Tibial artery (tissue), 4 donors: ENCODE data around the gene POU2AF1.
A peak's percentile ranks its signal among the peaks of the same experiment; 100 is the strongest.

Source experiments
- DNase-seq, 2 donors: peaks; one replicate each; pipeline ENCODE4 v3.0.0-alpha.2; 2019
- H3K27ac ChIP-seq, 2 donors: fragments of 200-600 bp; sonication (generic) in 1 of 2; 1 replicate in 1 of 2; 2 replicates in 1 of 2; pipeline ENCODE4 v1.5.1; 2018 to 2019; ENCODE audit warnings: mild to moderate bottlenecking in 1 of 2
- H3K27me3 ChIP-seq, 2 donors: fragments of 200-600 bp; sonication (generic) in 1 of 2; one replicate each; pipeline versions ENCODE4 v1.5.1 to v1.6.0; 2016 to 2019
- H3K36me3 ChIP-seq, 3 donors: fragments of 200-600 bp; sonication (generic) in 2 of 3; one replicate each; pipeline ENCODE4 v1.5.1; 2016 to 2019; ENCODE audit warnings: mild to moderate bottlenecking in 2 of 3
- H3K4me1 ChIP-seq, 4 donors: fragments of 200-600 bp; sonication (generic) in 2 of 4; 1 replicate in 3 of 4; 2 replicates in 1 of 4; pipeline ENCODE4 v1.5.1; 2016 to 2019
- H3K4me3 ChIP-seq, 2 donors: fragments of 200-600 bp; sonication (generic) in 1 of 2; 1 replicate in 1 of 2; 2 replicates in 1 of 2; pipeline ENCODE4 v1.5.1; 2018 to 2019; ENCODE audit warnings: mild to moderate bottlenecking in 2 of 2
- H3K9me3 ChIP-seq, 3 donors: fragments of 200-600 bp; sonication (generic) in 1 of 3; one replicate each; pipeline ENCODE4 v1.5.1; 2016 to 2019
- intact Hi-C: fragments of 100-400 bp; cut with DNase I; formaldehyde crosslinking; loops from one replicate; pipeline ENCODE4 v1.15.0; 2023; ENCODE audit warnings: low total_unique reads
- TF ChIP-seq, protein P1 (sequence below), 2 experiments: fragments of 200-600 bp in 1 of 2; fragments of 450-650 bp in 1 of 2; IDR thresholded peaks; one replicate each; pipeline ENCODE4 v1.5.1; 2017 to 2019; ENCODE audit warnings: antibody characterized with exemption in 2 of 2, mild to moderate bottlenecking in 1 of 2, moderate library complexity in 1 of 2

The POU2AF1 gene

DNA sequence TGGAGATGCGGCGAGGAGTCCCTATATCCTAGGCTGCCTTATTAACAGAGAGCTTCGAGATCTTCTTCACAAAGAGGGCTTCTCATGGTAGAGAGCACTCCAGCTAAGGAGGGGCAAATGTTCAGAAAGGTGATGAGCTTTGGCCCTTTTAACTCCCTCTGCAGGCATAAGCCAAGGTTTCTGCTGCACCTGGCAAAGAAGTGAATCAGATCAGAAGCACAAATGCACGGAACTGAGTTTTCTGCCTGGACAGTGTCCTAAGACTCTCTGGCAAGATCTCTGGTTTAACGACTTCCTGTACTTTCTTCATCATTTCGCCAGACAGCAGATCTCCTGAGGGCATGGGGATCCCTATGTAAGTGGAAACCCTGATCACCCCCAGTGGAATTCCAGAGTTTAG lies 43.5 kb downstream of the POU2AF1 start:
- Histone ChIP-seq H3K9me3 (no peaks in the 10 kb centered on the region), H3K27ac (no peak overlapping the region), H3K4me3 (no peak overlapping the region), H3K27me3 (no peaks in the 10 kb centered on the region), H3K36me3 (no peaks in the 10 kb centered on the region), H3K4me1 (peaks cover 0 to 44% (median 34%) of the 10 kb centered on the region in 4 donors)
- intact Hi-C loops, result no loop called here
- TF ChIP-seq, protein P1, sequence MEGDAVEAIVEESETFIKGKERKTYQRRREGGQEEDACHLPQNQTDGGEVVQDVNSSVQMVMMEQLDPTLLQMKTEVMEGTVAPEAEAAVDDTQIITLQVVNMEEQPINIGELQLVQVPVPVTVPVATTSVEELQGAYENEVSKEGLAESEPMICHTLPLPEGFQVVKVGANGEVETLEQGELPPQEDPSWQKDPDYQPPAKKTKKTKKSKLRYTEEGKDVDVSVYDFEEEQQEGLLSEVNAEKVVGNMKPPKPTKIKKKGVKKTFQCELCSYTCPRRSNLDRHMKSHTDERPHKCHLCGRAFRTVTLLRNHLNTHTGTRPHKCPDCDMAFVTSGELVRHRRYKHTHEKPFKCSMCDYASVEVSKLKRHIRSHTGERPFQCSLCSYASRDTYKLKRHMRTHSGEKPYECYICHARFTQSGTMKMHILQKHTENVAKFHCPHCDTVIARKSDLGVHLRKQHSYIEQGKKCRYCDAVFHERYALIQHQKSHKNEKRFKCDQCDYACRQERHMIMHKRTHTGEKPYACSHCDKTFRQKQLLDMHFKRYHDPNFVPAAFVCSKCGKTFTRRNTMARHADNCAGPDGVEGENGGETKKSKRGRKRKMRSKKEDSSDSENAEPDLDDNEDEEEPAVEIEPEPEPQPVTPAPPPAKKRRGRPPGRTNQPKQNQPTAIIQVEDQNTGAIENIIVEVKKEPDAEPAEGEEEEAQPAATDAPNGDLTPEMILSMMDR (IDR thresholded peaks at IDR 0.05), result no peak
- DNase-seq, result no peak

DNA sequence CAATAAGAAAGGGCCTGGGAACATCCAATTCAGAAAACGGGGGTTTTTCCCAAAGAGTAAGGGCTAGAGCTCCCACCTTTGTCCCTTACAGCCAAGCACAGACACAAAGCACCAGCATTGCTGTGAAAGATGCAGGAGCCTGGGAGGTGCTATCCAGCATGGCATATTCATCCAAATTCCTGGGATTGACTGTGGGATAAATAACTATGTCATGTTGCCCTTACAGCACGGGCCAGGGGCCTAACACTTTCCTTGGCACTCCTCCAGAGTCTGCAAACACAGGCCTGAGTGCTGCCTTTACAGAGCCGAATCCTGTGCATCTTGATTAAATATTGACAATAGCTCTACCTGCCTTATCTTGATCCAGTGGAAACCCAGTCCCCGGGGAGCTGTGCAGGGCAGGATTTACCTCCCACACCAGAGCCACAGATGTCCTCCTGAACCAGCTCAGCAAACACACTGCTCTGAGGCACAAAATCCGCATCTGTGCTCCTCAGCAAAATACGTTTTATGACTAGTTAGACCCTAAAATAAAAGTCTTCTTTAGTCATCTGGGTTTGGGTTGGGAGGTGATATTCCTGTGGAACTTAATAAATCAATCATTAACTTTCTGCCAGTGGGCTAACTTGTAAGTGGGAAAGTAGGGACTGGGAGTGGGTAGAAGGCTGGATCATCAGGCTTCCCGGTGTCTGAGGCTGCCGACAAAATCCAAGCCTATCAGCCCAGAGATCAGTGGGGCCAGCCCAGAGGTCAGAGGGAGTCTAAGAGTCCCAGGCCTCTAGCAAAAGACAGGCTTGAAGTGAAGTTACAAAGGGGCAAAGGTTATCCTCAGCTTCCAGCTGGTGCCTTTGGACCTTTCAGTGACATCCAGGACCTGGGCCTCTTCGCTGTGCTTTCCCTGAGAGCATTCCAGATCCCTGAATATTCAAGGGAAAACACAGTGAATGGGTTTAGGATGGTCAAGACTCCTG lies 44.3 kb downstream of the POU2AF1 start:
- intact Hi-C loops, result no loop called here
- H3K27me3 ChIP-seq, result no peaks in the 10 kb centered on the region
- DNase-seq, result no peak
- no peaks in the 10 kb centered on the region for H3K36me3 ChIP-seq
- peak overlapping the region in 1 of 2 donors; percentile 14 for H3K27ac ChIP-seq
- TF ChIP-seq, protein P1 (IDR thresholded peaks at IDR 0.05), result no peak
- no peaks in the 10 kb centered on the region for H3K9me3 ChIP-seq
- peaks cover 0 to 51% (median 41%) of the 10 kb centered on the region in 4 donors for H3K4me1 ChIP-seq
- no peak overlapping the region for H3K4me3 ChIP-seq

DNA sequence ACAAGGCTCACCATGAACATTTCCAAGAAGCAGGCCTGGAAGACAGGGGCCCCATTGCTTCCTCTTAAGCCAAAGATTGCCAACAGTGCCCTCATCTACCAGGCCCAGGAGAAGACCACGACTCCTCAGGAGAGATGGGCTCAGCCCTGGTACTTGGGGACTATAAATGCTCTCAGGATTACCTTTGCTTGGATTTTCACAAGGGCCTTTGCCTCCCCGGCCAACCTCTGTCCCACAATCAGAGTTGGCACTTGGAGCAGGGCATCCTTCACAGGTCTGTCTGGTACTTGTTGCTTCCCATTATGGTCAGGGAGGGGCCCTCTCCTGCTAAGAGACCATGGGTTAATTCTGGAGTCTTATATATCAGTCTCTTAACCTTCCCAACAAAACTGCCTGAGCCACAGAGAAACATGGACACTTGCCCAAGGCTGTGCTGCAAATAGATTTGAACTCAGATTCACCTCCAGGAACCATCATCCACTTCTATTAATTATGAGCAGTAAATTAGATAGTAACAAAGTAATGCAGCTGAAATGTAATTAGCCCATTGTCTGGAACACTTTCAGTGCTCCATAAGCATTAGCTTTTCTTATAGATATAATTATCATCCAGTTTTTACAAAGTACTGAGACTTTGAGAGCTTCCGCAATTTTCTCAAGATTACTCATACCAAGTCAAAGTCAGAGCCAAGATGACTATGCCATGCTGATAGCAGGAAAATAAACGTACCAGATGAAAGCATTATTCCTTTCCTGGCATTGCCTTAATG lies 47.2 kb downstream of the POU2AF1 start:
- no peaks in the 10 kb centered on the region for H3K36me3 ChIP-seq
- H3K4me3 ChIP-seq, result no peak overlapping the region
- H3K4me1 ChIP-seq, result peaks cover 0 to 80% (median 65%) of the 10 kb centered on the region in 4 donors
- H3K27ac ChIP-seq, result peak overlapping the region; percentile 72 to 80
- no peaks in the 10 kb centered on the region for H3K27me3 ChIP-seq
- intact Hi-C loops, result no loop called here
- H3K9me3 ChIP-seq, result no peaks in the 10 kb centered on the region
- DNase-seq, result no peak
- TF ChIP-seq, protein P1 (IDR thresholded peaks at IDR 0.05), result no peak

DNA sequence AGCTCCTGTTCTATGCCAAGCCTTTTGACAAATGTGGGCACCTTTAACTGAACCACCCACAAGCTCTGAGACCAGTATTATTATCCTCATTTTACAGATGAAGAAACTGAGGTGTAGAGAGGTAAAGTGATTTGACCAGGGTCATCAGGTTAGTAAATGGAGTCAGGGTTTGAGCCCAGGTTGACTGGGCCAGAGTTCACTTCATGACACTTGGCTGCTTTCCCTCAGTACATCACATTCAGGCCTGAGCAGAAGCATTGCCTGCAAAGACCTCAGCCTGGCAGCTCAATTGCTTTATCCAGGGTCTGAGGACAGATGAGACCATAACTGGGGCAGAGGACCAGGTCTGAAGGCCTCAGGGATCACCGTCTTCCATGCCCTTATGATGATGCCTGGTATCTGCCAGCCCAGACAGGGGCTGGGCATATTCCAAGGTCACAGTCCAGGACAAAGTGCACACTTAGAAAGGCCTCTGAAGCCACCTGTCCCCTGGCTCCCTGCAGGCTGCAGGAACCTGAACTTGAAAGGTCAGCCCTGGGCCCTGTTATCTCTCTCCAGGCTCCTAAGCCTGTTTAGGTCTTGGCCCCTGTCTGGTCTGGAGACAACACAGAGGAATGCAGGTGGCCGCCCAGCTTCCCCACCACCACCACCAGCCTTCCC lies 48.7 kb downstream of the POU2AF1 start:
- TF ChIP-seq, protein P1 (IDR thresholded peaks at IDR 0.05), result no peak
- no peaks in the 10 kb centered on the region for H3K27me3 ChIP-seq
- no peak overlapping the region for H3K4me3 ChIP-seq
- H3K9me3 ChIP-seq, result no peaks in the 10 kb centered on the region
- DNase-seq, result no peak
- peak overlapping the region; percentile 72 to 80 for H3K27ac ChIP-seq
- H3K36me3 ChIP-seq, result no peaks in the 10 kb centered on the region
- peaks cover 0 to 90% (median 64%) of the 10 kb centered on the region in 4 donors for H3K4me1 ChIP-seq
- intact Hi-C loops, result no loop called here
